HEK293 (cell line): ENCODE measurements around the gene GPRC5B.

Experiments
- GLI4 ChIP-seq: fragments of 450-650 bp; formaldehyde crosslinking; IDR thresholded peaks from 2 replicates; pipeline ENCODE4 v1.5.1; 2016; ENCODE audit warnings: missing biosample characterization, missing genetic modification characterization
- GLIS1 ChIP-seq: fragments of 450-650 bp; formaldehyde crosslinking; IDR thresholded peaks from 2 replicates; pipeline ENCODE4 v1.5.1; 2016; ENCODE audit warnings: missing biosample characterization, missing genetic modification characterization
- GLIS2 ChIP-seq: fragments of 450-650 bp; formaldehyde crosslinking; IDR thresholded peaks from 2 replicates; pipeline ENCODE4 v1.5.1; 2016; ENCODE audit warnings: missing biosample characterization, missing genetic modification characterization
- MZF1 ChIP-seq: fragments of 450-650 bp; formaldehyde crosslinking; IDR thresholded peaks from 2 replicates; pipeline ENCODE4 v1.5.1; 2017; ENCODE audit warnings: missing biosample characterization, missing genetic modification characterization, borderline replicate concordance
- REPIN1 ChIP-seq: fragments of 450-650 bp; formaldehyde crosslinking; IDR thresholded peaks from 2 replicates; pipeline ENCODE4 v1.5.1; 2017; ENCODE audit warnings: missing biosample characterization, missing genetic modification characterization, low read depth
- SP2 ChIP-seq: fragments of 450-650 bp; formaldehyde crosslinking; IDR thresholded peaks from 2 replicates; pipeline ENCODE4 v1.5.1; 2016; ENCODE audit warnings: missing biosample characterization, missing genetic modification characterization
- WT1 ChIP-seq: fragments of 450-650 bp; formaldehyde crosslinking; IDR thresholded peaks from 2 replicates; pipeline ENCODE4 v1.5.1; 2016; ENCODE audit warnings: missing biosample characterization, missing genetic modification characterization
- ZEB2 ChIP-seq: fragments of 450-650 bp; formaldehyde crosslinking; IDR thresholded peaks from 2 replicates; pipeline ENCODE4 v1.5.1; 2016; ENCODE audit warnings: missing biosample characterization, missing genetic modification characterization
- ZNF10 ChIP-seq: fragments of 450-650 bp; formaldehyde crosslinking; IDR thresholded peaks from 2 replicates; pipeline ENCODE4 v1.5.1; 2017; ENCODE audit warnings: missing biosample characterization, missing genetic modification characterization
- ZNF174 ChIP-seq: fragments of 450-650 bp; formaldehyde crosslinking; IDR thresholded peaks from 2 replicates; pipeline ENCODE4 v1.5.0; 2017; ENCODE audit warnings: missing biosample characterization, mild to moderate bottlenecking, missing genetic modification characterization
- ZNF324 ChIP-seq: fragments of 450-650 bp; formaldehyde crosslinking; IDR thresholded peaks from 2 replicates; pipeline ENCODE4 v1.5.1; 2016; ENCODE audit warnings: missing biosample characterization, missing genetic modification characterization
- ZNF391 ChIP-seq: fragments of 450-650 bp; formaldehyde crosslinking; IDR thresholded peaks from 2 replicates; pipeline ENCODE4 v1.5.1; 2016; ENCODE audit warnings: low read depth, missing biosample characterization, missing genetic modification characterization, borderline replicate concordance
- ZNF394 ChIP-seq: fragments of 450-650 bp; formaldehyde crosslinking; IDR thresholded peaks from 2 replicates; pipeline ENCODE4 v1.5.1; 2016; ENCODE audit warnings: missing biosample characterization, missing genetic modification characterization, mild to moderate bottlenecking, moderate library complexity, borderline replicate concordance
- ZNF585B ChIP-seq: fragments of 450-650 bp; formaldehyde crosslinking; IDR thresholded peaks from 2 replicates; pipeline ENCODE4 v1.5.1; 2016; ENCODE audit warnings: missing biosample characterization, missing genetic modification characterization
- ZNF707 ChIP-seq: fragments of 450-650 bp; formaldehyde crosslinking; IDR thresholded peaks from 2 replicates; pipeline ENCODE4 v1.5.1; 2016; ENCODE audit warnings: missing biosample characterization, missing genetic modification characterization
- ZNF747 ChIP-seq: fragments of 450-650 bp; formaldehyde crosslinking; IDR thresholded peaks from 2 replicates; pipeline ENCODE4 v1.5.1; 2016; ENCODE audit warnings: missing biosample characterization, missing genetic modification characterization
- ZSCAN23 ChIP-seq: fragments of 450-650 bp; formaldehyde crosslinking; IDR thresholded peaks from 2 replicates; pipeline ENCODE4 v1.5.1; 2016; ENCODE audit warnings: missing biosample characterization, missing genetic modification characterization
- TF ChIP-seq, protein P1 (sequence below): fragments of 450-650 bp; formaldehyde crosslinking; IDR thresholded peaks from 2 replicates; pipeline ENCODE4 v1.5.1; 2016; ENCODE audit warnings: missing biosample characterization, missing genetic modification characterization
- TF ChIP-seq, protein P2 (sequence below): fragments of 450-650 bp; formaldehyde crosslinking; IDR thresholded peaks from 2 replicates; pipeline ENCODE4 v1.5.1; 2016; ENCODE audit warnings: missing biosample characterization, missing genetic modification characterization
- TF ChIP-seq, protein P3 (sequence below): fragments of 450-650 bp; formaldehyde crosslinking; IDR thresholded peaks from 2 replicates; pipeline ENCODE4 v1.5.0; 2017; ENCODE audit warnings: missing biosample characterization, missing genetic modification characterization, borderline replicate concordance
- TF ChIP-seq, protein P4 (sequence below): fragments of 450-650 bp; formaldehyde crosslinking; IDR thresholded peaks from 2 replicates; pipeline ENCODE4 v1.5.1; 2017; ENCODE audit warnings: missing biosample characterization, missing genetic modification characterization
- TF ChIP-seq, protein P5 (sequence below): fragments of 450-650 bp; formaldehyde crosslinking; IDR thresholded peaks from 2 replicates; pipeline ENCODE4 v1.5.1; 2016; ENCODE audit warnings: missing biosample characterization, missing genetic modification characterization
- TF ChIP-seq, protein P6 (sequence below): fragments of 450-650 bp; formaldehyde crosslinking; IDR thresholded peaks from 2 replicates; pipeline ENCODE4 v1.5.1; 2016; ENCODE audit warnings: missing biosample characterization, missing genetic modification characterization
- TF ChIP-seq, protein P7 (sequence below): fragments of 450-650 bp; formaldehyde crosslinking; IDR thresholded peaks from 2 replicates; pipeline ENCODE4; 2016; ENCODE audit warnings: missing biosample characterization, missing genetic modification characterization
- TF ChIP-seq, protein P8 (sequence below): fragments of 450-650 bp; IDR thresholded peaks from 2 replicates; pipeline ENCODE4 v1.5.1; 2018; ENCODE audit warnings: missing biosample characterization, missing genetic modification characterization
- TF ChIP-seq, protein P9 (sequence below): IDR thresholded peaks from 2 replicates; pipeline ENCODE4 v1.6.1; 2011; ENCODE audit warnings: mild to moderate bottlenecking, low read depth, low read length, borderline replicate concordance

Gene GPRC5B

DNA sequence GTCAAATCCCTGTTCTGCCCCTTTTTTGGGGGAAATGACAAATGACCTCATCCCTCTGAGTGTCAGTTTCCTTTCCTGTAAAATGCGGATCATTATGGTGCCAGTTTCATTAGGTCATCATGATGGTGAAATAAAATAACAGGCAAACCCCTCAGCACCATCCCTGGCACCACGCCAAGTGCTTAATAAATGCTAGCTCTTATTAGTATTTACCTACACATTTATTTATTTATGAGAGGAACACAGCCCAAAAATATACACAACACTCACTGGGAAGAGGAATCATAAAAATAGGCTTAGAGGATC, 28.6 kb upstream of the GPRC5B start (continued):
- TF ChIP-seq, protein P1, sequence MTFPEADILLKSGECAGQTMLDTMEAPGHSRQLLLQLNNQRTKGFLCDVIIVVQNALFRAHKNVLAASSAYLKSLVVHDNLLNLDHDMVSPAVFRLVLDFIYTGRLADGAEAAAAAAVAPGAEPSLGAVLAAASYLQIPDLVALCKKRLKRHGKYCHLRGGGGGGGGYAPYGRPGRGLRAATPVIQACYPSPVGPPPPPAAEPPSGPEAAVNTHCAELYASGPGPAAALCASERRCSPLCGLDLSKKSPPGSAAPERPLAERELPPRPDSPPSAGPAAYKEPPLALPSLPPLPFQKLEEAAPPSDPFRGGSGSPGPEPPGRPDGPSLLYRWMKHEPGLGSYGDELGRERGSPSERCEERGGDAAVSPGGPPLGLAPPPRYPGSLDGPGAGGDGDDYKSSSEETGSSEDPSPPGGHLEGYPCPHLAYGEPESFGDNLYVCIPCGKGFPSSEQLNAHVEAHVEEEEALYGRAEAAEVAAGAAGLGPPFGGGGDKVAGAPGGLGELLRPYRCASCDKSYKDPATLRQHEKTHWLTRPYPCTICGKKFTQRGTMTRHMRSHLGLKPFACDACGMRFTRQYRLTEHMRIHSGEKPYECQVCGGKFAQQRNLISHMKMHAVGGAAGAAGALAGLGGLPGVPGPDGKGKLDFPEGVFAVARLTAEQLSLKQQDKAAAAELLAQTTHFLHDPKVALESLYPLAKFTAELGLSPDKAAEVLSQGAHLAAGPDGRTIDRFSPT = no peak
- TF ChIP-seq GLIS1 (tag by site-specific recombination) (no peak), SP2 (tag by site-specific recombination) (no peak), ZNF174 (no peak), MZF1 (tag by site-specific recombination) (no peak), GLI4 (tag by site-specific recombination) (no peak), ZNF394 (tag by site-specific recombination) (no peak), GLIS2 (no peak), ZNF747 (tag by site-specific recombination) (no peak), ZEB2 (tag by site-specific recombination) (0 out of 2 replicates have a peak, but pooled peaks have one; percentile 2), ZNF585B (no peak), ZSCAN23 (tag by site-specific recombination) (no peak), REPIN1 (tag by site-specific recombination) (no peak), WT1 (tag by site-specific recombination) (no peak), ZNF707 (no peak), ZNF324 (tag by site-specific recombination) (no peak), ZNF10 (no peak), ZNF391 (tag by site-specific recombination) (no peak)
- TF ChIP-seq, protein P2, sequence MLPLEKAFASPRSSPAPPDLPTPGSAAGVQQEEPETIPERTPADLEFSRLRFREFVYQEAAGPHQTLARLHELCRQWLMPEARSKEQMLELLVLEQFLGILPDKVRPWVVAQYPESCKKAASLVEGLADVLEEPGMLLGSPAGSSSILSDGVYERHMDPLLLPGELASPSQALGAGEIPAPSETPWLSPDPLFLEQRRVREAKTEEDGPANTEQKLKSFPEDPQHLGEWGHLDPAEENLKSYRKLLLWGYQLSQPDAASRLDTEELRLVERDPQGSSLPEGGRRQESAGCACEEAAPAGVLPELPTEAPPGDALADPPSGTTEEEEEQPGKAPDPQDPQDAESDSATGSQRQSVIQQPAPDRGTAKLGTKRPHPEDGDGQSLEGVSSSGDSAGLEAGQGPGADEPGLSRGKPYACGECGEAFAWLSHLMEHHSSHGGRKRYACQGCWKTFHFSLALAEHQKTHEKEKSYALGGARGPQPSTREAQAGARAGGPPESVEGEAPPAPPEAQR = no peak
- TF ChIP-seq, protein P3, sequence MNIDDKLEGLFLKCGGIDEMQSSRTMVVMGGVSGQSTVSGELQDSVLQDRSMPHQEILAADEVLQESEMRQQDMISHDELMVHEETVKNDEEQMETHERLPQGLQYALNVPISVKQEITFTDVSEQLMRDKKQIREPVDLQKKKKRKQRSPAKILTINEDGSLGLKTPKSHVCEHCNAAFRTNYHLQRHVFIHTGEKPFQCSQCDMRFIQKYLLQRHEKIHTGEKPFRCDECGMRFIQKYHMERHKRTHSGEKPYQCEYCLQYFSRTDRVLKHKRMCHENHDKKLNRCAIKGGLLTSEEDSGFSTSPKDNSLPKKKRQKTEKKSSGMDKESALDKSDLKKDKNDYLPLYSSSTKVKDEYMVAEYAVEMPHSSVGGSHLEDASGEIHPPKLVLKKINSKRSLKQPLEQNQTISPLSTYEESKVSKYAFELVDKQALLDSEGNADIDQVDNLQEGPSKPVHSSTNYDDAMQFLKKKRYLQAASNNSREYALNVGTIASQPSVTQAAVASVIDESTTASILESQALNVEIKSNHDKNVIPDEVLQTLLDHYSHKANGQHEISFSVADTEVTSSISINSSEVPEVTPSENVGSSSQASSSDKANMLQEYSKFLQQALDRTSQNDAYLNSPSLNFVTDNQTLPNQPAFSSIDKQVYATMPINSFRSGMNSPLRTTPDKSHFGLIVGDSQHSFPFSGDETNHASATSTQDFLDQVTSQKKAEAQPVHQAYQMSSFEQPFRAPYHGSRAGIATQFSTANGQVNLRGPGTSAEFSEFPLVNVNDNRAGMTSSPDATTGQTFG (tag by site-specific recombination) = no peak
- TF ChIP-seq, protein P4, sequence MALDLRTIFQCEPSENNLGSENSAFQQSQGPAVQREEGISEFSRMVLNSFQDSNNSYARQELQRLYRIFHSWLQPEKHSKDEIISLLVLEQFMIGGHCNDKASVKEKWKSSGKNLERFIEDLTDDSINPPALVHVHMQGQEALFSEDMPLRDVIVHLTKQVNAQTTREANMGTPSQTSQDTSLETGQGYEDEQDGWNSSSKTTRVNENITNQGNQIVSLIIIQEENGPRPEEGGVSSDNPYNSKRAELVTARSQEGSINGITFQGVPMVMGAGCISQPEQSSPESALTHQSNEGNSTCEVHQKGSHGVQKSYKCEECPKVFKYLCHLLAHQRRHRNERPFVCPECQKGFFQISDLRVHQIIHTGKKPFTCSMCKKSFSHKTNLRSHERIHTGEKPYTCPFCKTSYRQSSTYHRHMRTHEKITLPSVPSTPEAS (tag by site-specific recombination) = no peak
- TF ChIP-seq, protein P5, sequence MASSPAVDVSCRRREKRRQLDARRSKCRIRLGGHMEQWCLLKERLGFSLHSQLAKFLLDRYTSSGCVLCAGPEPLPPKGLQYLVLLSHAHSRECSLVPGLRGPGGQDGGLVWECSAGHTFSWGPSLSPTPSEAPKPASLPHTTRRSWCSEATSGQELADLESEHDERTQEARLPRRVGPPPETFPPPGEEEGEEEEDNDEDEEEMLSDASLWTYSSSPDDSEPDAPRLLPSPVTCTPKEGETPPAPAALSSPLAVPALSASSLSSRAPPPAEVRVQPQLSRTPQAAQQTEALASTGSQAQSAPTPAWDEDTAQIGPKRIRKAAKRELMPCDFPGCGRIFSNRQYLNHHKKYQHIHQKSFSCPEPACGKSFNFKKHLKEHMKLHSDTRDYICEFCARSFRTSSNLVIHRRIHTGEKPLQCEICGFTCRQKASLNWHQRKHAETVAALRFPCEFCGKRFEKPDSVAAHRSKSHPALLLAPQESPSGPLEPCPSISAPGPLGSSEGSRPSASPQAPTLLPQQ (tag by site-specific recombination) = 0 out of 2 replicates have a peak, but pooled peaks have one; percentile 8
- TF ChIP-seq, protein P6, sequence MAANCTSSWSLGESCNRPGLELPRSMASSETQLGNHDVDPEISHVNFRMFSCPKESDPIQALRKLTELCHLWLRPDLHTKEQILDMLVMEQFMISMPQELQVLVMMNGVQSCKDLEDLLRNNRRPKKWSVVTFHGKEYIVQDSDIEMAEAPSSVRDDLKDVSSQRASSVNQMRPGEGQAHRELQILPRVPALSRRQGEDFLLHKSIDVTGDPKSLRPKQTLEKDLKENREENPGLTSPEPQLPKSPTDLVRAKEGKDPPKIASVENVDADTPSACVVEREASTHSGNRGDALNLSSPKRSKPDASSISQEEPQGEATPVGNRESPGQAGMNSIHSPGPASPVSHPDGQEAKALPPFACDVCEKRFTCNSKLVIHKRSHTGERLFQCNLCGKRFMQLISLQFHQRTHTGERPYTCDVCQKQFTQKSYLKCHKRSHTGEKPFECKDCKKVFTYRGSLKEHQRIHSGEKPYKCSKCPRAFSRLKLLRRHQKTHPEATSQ (tag by site-specific recombination) = no peak
- TF ChIP-seq, protein P7, sequence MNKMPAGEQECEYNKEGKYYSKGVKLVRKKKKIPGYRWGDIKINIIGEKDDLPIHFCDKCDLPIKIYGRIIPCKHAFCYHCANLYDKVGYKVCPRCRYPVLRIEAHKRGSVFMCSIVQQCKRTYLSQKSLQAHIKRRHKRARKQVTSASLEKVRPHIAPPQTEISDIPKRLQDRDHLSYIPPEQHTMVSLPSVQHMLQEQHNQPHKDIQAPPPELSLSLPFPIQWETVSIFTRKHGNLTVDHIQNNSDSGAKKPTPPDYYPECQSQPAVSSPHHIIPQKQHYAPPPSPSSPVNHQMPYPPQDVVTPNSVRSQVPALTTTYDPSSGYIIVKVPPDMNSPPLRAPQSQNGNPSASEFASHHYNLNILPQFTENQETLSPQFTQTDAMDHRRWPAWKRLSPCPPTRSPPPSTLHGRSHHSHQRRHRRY (tag by site-specific recombination) = no peak
- TF ChIP-seq, protein P8, sequence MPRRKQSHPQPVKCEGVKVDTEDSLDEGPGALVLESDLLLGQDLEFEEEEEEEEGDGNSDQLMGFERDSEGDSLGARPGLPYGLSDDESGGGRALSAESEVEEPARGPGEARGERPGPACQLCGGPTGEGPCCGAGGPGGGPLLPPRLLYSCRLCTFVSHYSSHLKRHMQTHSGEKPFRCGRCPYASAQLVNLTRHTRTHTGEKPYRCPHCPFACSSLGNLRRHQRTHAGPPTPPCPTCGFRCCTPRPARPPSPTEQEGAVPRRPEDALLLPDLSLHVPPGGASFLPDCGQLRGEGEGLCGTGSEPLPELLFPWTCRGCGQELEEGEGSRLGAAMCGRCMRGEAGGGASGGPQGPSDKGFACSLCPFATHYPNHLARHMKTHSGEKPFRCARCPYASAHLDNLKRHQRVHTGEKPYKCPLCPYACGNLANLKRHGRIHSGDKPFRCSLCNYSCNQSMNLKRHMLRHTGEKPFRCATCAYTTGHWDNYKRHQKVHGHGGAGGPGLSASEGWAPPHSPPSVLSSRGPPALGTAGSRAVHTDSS = no peak
- TF ChIP-seq, protein P9, sequence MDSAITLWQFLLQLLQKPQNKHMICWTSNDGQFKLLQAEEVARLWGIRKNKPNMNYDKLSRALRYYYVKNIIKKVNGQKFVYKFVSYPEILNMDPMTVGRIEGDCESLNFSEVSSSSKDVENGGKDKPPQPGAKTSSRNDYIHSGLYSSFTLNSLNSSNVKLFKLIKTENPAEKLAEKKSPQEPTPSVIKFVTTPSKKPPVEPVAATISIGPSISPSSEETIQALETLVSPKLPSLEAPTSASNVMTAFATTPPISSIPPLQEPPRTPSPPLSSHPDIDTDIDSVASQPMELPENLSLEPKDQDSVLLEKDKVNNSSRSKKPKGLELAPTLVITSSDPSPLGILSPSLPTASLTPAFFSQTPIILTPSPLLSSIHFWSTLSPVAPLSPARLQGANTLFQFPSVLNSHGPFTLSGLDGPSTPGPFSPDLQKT = no peak
